HG02571 (cell line): ENCODE results near the gene ZHX3.

ENCODE experiments used
- ATAC-seq: cut with Tn5 transposase; IDR thresholded peaks from one replicate; pipeline ENCODE4 v1.9.1; 2021; ENCODE audit warnings: mild to moderate bottlenecking, moderate library complexity; ENCODE audit not compliant: unreplicated experiment

Gene ZHX3

GRCh38 chr20:41161886-41162285 is 155.6 kb downstream of the ZHX3 start:
- ATAC-seq, result no peak

- ATAC-seq, result no peak
Measured at GRCh38 chr20:41160686-41161085, 156.8 kb downstream of the ZHX3 start.

GRCh38 chr20:41159547-41159946 is 158.0 kb downstream of the ZHX3 start:
- no peak for ATAC-seq

GRCh38 chr20:41158082-41158625 is 159.4 kb downstream of the ZHX3 start:
- ATAC-seq, result no peak

- ATAC-seq, result no peak
Measured at GRCh38 chr20:41155261-41155660, 162.3 kb downstream of the ZHX3 start.

GRCh38 chr20:41154436-41155176 is 162.9 kb downstream of the ZHX3 start:
- ATAC-seq, result no peak

- no peak for ATAC-seq
Measured at GRCh38 chr20:41152108-41152757, 165.3 kb downstream of the ZHX3 start.

- ATAC-seq, result no peak
Measured at GRCh38 chr20:41151134-41151869, 166.2 kb downstream of the ZHX3 start.

- ATAC-seq, result no peak
Measured at GRCh38 chr20:41150664-41151063, 166.9 kb downstream of the ZHX3 start.

GRCh38 chr20:41148942-41149341 is 168.6 kb downstream of the ZHX3 start:
- ATAC-seq, result no peak

GRCh38 chr20:41147767-41148191 is 169.8 kb downstream of the ZHX3 start:
- no peak for ATAC-seq

- no peak for ATAC-seq
Measured at GRCh38 chr20:41145821-41146620, 171.5 kb downstream of the ZHX3 start.

- no peak for ATAC-seq
Measured at GRCh38 chr20:41145317-41145716, 172.2 kb downstream of the ZHX3 start.

GRCh38 chr20:41143354-41143753 is 174.2 kb downstream of the ZHX3 start:
- ATAC-seq, result no peak

- ATAC-seq, result no peak
Measured at GRCh38 chr20:41142919-41143318, 174.6 kb downstream of the ZHX3 start.

- no peak for ATAC-seq
Measured at GRCh38 chr20:41142245-41142644, 175.3 kb downstream of the ZHX3 start.

- ATAC-seq, result no peak
Measured at GRCh38 chr20:41141153-41141815, 176.2 kb downstream of the ZHX3 start.

GRCh38 chr20:41140226-41141133 is 177.1 kb downstream of the ZHX3 start:
- ATAC-seq, result no peak
